Endothelial cell of umbilical vein (primary cell): ENCODE measurements around the gene PLEKHJ1. TPM values are rescaled to one million over a fixed set of nuclear protein-coding genes. Genes with fewer than 3 reads are reported as not detected.

Source experiments
- BruUV-seq: library from RNA; stranded (reverse); fragments of 400-500 nt; replicated peaks from 2 replicates; lab custom pipeline; 2021; lab: Mats Ljungman, UMichigan
- CTCF ChIA-PET: fragments of 300-600, 350-600 bp; sonication (Branson Sonifier 250); formaldehyde crosslinking; loops from one replicate; lab custom pipeline; 2021; ENCODE audit warnings: antibody characterized with exemption, inconsistent platforms; lab: Charles Lee
- POLR2A ChIA-PET: fragments of 300-600, 350-600 bp; sonication (Branson Sonifier 250); formaldehyde crosslinking; loops from one replicate; lab custom pipeline; 2021; ENCODE audit warnings: antibody characterized with exemption, inconsistent platforms; lab: Charles Lee
- DNase-seq: peaks from one replicate; pipeline ENCODE4 v3.0.0-alpha.2; 2011; ENCODE audit warnings: low read depth, low spot score
- FAIRE-seq: peaks from 2 replicates; lab custom pipeline; 2011; peaks lifted over from hg19 to GRCh38; lab: Jason Lieb, UNC
- H2AFZ ChIP-seq: 2 replicates; pipeline ENCODE4 v1.6.0; 2012; ENCODE audit warnings: low read depth, low read length, control low read depth, inconsistent platforms
- H3K27ac ChIP-seq: 2 replicates; pipeline ENCODE4 v1.5.1; 2011; ENCODE audit warnings: low read depth, mild to moderate bottlenecking, control low read depth, low read length, moderate library complexity; ENCODE audit not compliant: insufficient read depth
- H3K27me3 ChIP-seq, 2 experiments: 2 replicates each; pipeline versions ENCODE4 v1.6.0 to v1.6.1; 2011; ENCODE audit warnings: low read length in 2 of 2, mixed read lengths in 1 of 2; ENCODE audit not compliant: control insufficient read depth in 2 of 2, insufficient read depth in 2 of 2
- H3K36me3 ChIP-seq, 2 experiments: 2 replicates in 1 of 2; 3 replicates in 1 of 2; pipeline ENCODE4 v1.5.1; 2011; ENCODE audit warnings: low read length in 2 of 2, mild to moderate bottlenecking in 1 of 2, moderate library complexity in 1 of 2; ENCODE audit not compliant: control insufficient read depth in 2 of 2, insufficient read depth in 2 of 2; ENCODE audit errors: extremely low read depth in 1 of 2
- H3K4me1 ChIP-seq: 3 replicates; pipeline ENCODE4 v1.5.1; 2011; ENCODE audit warnings: mild to moderate bottlenecking, low read length; ENCODE audit not compliant: control insufficient read depth, insufficient read depth; ENCODE audit errors: extremely low read depth
- H3K4me2 ChIP-seq: 2 replicates; pipeline ENCODE4 v1.6.1; 2011; ENCODE audit warnings: low read length, control low read depth, mixed read lengths; ENCODE audit not compliant: insufficient read depth
- H3K4me3 ChIP-seq, 3 experiments: fragments of 200-600 bp in 1 of 3; sonication (generic), shearing (Covaris generic) in 1 of 3; replicated peaks in 1 of 3; 2 replicates each; pipeline ENCODE4 v1.5.1; 2011 to 2016; ENCODE audit warnings: control low read depth in 3 of 3, low read length in 3 of 3, mild to moderate bottlenecking in 2 of 3, inconsistent platforms in 1 of 3, low read depth in 1 of 3, moderate library complexity in 1 of 3; ENCODE audit not compliant: insufficient read depth in 1 of 3
- H3K79me2 ChIP-seq: 2 replicates; pipeline ENCODE4 v1.6.0; 2012; ENCODE audit warnings: low read length, inconsistent platforms; ENCODE audit not compliant: control insufficient read depth, insufficient read depth
- H3K9ac ChIP-seq: replicated peaks from 2 replicates; pipeline ENCODE3; 2011; ENCODE audit warnings: low read length, control low read depth; ENCODE audit not compliant: insufficient read depth; ENCODE audit errors: extremely low read depth
- H3K9me1 ChIP-seq: replicated peaks from 3 replicates; pipeline ENCODE4 v1.6.0; 2011; ENCODE audit warnings: mild to moderate bottlenecking, low read length; ENCODE audit not compliant: control insufficient read depth, insufficient read depth; ENCODE audit errors: extremely low read depth
- H3K9me3 ChIP-seq: replicated peaks from 2 replicates; pipeline ENCODE4 v1.5.1; 2012; ENCODE audit warnings: low read length, inconsistent platforms; ENCODE audit not compliant: control insufficient read depth, insufficient read depth
- H4K20me1 ChIP-seq: replicated peaks from 2 replicates; pipeline ENCODE3; 2011; ENCODE audit warnings: mild to moderate bottlenecking, low read length; ENCODE audit not compliant: control insufficient read depth, insufficient read depth; ENCODE audit errors: extremely low read depth
- EZH2 ChIP-seq: IDR thresholded peaks from 2 replicates; pipeline ENCODE4 v1.6.1; 2012; ENCODE audit warnings: borderline replicate concordance, low read depth, mild to moderate bottlenecking, moderate library complexity, low read length, inconsistent platforms; ENCODE audit not compliant: severe bottlenecking
- FOS ChIP-seq: IDR thresholded peaks from 2 replicates; pipeline ENCODE4 v1.6.1; 2011; ENCODE audit warnings: mild to moderate bottlenecking, low read length, moderate library complexity, borderline replicate concordance; ENCODE audit not compliant: insufficient read depth
- GATA2 ChIP-seq: IDR thresholded peaks from 2 replicates; pipeline ENCODE4 v1.7.0; 2011; ENCODE audit warnings: low read depth, mild to moderate bottlenecking, moderate library complexity, mixed read lengths, low read length; ENCODE audit not compliant: insufficient read length, insufficient read depth
- JUN ChIP-seq: IDR thresholded peaks from 2 replicates; pipeline ENCODE4 v1.6.1; 2011; ENCODE audit warnings: borderline replicate concordance, low read depth; ENCODE audit not compliant: insufficient read length, insufficient read depth
- MAX ChIP-seq: IDR thresholded peaks from 2 replicates; pipeline ENCODE4 v1.6.1; 2011; ENCODE audit not compliant: insufficient read depth, insufficient read length
- MYC ChIP-seq: IDR thresholded peaks from one replicate; pipeline ENCODE4 v1.6.1; 2011; ENCODE audit warnings: mild to moderate bottlenecking, low read depth, low read length
- POLR2A ChIP-seq: IDR thresholded peaks from 2 replicates; pipeline ENCODE4 v1.6.1; 2012; ENCODE audit warnings: low read depth, mild to moderate bottlenecking, control low read depth, low read length
- POLR2AphosphoS5 ChIP-seq: IDR thresholded peaks from 2 replicates; pipeline ENCODE4 v1.6.1; 2012; ENCODE audit warnings: low read depth, mild to moderate bottlenecking, control low read depth, low read length, moderate library complexity; ENCODE audit not compliant: insufficient read depth
- dilution Hi-C: fragments of 300-500 bp; cut with MboI; formaldehyde crosslinking; loops from one replicate; pipeline ENCODE4 v1.15.0; 2019; ENCODE audit warnings: low sequenced_read_pairs; ENCODE audit not compliant: extremely low pct_ligation_motif_present
- intact Hi-C: fragments of 100-400 bp; cut with micrococcal nuclease; formaldehyde crosslinking; loops from one replicate; pipeline ENCODE4 v1.10.0; 2022
- polyA plus RNA-seq, 4 experiments: library from polyadenylated mRNA; depleted of rRNA in 3 of 4; stranded (reverse) in 3 of 4; unstranded in 1 of 4; fragments of >200 nt; gene quantifications; 2 replicates each; pipeline versions ENCODE4 v1.2.1 to v1.2.3, GENCODE V29; 2011 to 2012; ENCODE audit warnings: missing spikeins in 1 of 4
- total RNA-seq: library from RNA; stranded (reverse); gene quantifications from 2 replicates; pipeline ENCODE4 v1.2.3, GENCODE V29; 2021
- TF ChIP-seq, protein P1 (sequence below), 2 donors: IDR thresholded peaks; 1 replicate in 1 of 2; 2 replicates in 1 of 2; pipeline ENCODE4 v1.5.1; 2011; ENCODE audit warnings: low read length in 2 of 2, mild to moderate bottlenecking in 2 of 2, moderate library complexity in 2 of 2, control low read depth in 1 of 2, inconsistent platforms in 1 of 2, low read depth in 1 of 2; ENCODE audit not compliant: insufficient read depth in 1 of 2; ENCODE audit errors: extremely low read depth in 1 of 2

Gene PLEKHJ1
- total and polyA plus RNA-seq, 2 donors (not counting 3 experiments of a cell fraction or from before 2014, with no cell fraction given), result 82.4 to 115 TPM

DNA sequence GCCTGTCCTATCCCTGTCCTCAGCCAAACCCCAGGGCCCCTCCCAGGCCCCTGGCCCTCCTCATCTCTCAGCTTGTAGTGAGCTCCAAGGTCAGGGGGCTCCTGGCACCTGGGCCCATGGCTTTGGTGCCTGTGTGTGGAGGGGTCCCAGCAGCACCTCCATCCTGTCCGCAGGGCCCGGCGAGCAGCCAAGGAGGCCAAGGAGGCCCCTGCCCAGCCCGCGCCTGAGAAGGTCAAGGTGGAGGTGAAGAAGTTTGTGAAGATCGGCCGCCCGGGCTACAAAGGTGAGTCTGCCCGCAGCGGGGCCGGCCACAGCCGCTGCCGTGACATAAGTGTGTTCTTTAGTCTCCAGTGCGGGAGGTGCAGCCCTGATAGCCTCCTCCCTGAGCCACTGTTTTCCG lies 9.1 kb upstream of the PLEKHJ1 start:
- no peaks in the 10 kb centered on the region for H3K9me3 ChIP-seq
- H3K4me3 ChIP-seq, result no peak overlapping the region
- peaks cover 41% of the 10 kb centered on the region for H3K79me2 ChIP-seq
- H3K9me1 ChIP-seq, result no peaks in the 10 kb centered on the region
- H3K27ac ChIP-seq, result no peak overlapping the region
- CTCF ChIA-PET, result no interaction called here
- H3K4me2 ChIP-seq, result no peak overlapping the region
- dilution Hi-C loops, result no loop called here
- no peak overlapping the region for H2AFZ ChIP-seq
- no peak for FAIRE-seq
- no TSS peak for BruUV-seq
- H4K20me1 ChIP-seq, result no peaks in the 10 kb centered on the region
- H3K27me3 ChIP-seq, result peaks cover under 1 to 4% of the 10 kb centered on the region in 2 experiments
- TF ChIP-seq FOS (no peak), POLR2AphosphoS5 (no peak), MYC (no peak), POLR2A (no peak), MAX (no peak), GATA2 (no peak), JUN (no peak), EZH2 (no peak)
- TF ChIP-seq, protein P1, sequence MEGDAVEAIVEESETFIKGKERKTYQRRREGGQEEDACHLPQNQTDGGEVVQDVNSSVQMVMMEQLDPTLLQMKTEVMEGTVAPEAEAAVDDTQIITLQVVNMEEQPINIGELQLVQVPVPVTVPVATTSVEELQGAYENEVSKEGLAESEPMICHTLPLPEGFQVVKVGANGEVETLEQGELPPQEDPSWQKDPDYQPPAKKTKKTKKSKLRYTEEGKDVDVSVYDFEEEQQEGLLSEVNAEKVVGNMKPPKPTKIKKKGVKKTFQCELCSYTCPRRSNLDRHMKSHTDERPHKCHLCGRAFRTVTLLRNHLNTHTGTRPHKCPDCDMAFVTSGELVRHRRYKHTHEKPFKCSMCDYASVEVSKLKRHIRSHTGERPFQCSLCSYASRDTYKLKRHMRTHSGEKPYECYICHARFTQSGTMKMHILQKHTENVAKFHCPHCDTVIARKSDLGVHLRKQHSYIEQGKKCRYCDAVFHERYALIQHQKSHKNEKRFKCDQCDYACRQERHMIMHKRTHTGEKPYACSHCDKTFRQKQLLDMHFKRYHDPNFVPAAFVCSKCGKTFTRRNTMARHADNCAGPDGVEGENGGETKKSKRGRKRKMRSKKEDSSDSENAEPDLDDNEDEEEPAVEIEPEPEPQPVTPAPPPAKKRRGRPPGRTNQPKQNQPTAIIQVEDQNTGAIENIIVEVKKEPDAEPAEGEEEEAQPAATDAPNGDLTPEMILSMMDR (IDR thresholded peaks at IDR 0.05; ENCODE audit: extremely low read depth in 1 of 2, insufficient read depth in 1 of 2, low read depth in 1 of 2, low read length in 2 of 2), result no peak
- H3K4me1 ChIP-seq, result peaks cover 22% of the 10 kb centered on the region
- POLR2A ChIA-PET, result no interaction called here
- no peak for DNase-seq
- no peak overlapping the region for H3K9ac ChIP-seq
- intact Hi-C loops, result no loop called here
- peaks cover 25 to 52% of the 10 kb centered on the region in 2 experiments for H3K36me3 ChIP-seq
